H9 (cell line): ENCODE results near the gene N4BP2L1. TPM values are rescaled to one million over a fixed set of nuclear protein-coding genes. Genes with fewer than 3 reads are reported as not detected.

ENCODE experiments used
- DNase-seq: peaks from one replicate; pipeline ENCODE4 v3.0.0-alpha.2; 2017
- H2AFZ ChIP-seq: one replicate; pipeline ENCODE4 v1.6.1; 2013; ENCODE audit warnings: mild to moderate bottlenecking, low read length, control low read depth, moderate library complexity
- H2AK5ac ChIP-seq: 2 replicates; pipeline ENCODE4 v1.6.1; 2013; ENCODE audit warnings: low read length, control low read depth, mixed read lengths; ENCODE audit not compliant: insufficient read length
- H2BK120ac ChIP-seq: one replicate; pipeline ENCODE4 v1.6.1; 2013; ENCODE audit warnings: low read depth, mild to moderate bottlenecking, low read length, control low read depth, inconsistent platforms; ENCODE audit not compliant: poor library complexity, severe bottlenecking
- H2BK12ac ChIP-seq: 2 replicates; pipeline ENCODE4 v1.6.1; 2013; ENCODE audit warnings: low read length, control low read depth, mixed read lengths, low read depth; ENCODE audit not compliant: insufficient read length
- H2BK15ac ChIP-seq: 2 replicates; pipeline ENCODE4 v1.6.1; 2013; ENCODE audit warnings: low read depth, low read length, control low read depth
- H2BK20ac ChIP-seq: one replicate; pipeline ENCODE4 v1.6.1; 2013; ENCODE audit warnings: low read depth, mild to moderate bottlenecking, low read length, control low read depth, inconsistent platforms; ENCODE audit not compliant: poor library complexity, severe bottlenecking
- H2BK5ac ChIP-seq: 2 replicates; pipeline ENCODE4 v1.6.1; 2013; ENCODE audit warnings: low read length, control low read depth, mixed read lengths; ENCODE audit not compliant: insufficient read length
- H3K14ac ChIP-seq: 2 replicates; pipeline ENCODE4 v1.6.1; 2013; ENCODE audit warnings: low read length, control low read depth; ENCODE audit not compliant: insufficient read depth
- H3K18ac ChIP-seq: 2 replicates; pipeline ENCODE4 v1.6.1; 2013; ENCODE audit warnings: low read depth, mild to moderate bottlenecking, mixed read lengths, low read length, control low read depth; ENCODE audit not compliant: insufficient read length
- H3K23ac ChIP-seq: 2 replicates; pipeline ENCODE4 v1.6.1; 2013; ENCODE audit warnings: low read length, control low read depth, mixed read lengths, low read depth; ENCODE audit not compliant: insufficient read length
- H3K23me2 ChIP-seq: 2 replicates; pipeline ENCODE4 v1.6.1; 2013; ENCODE audit warnings: low read depth, mild to moderate bottlenecking, mixed read lengths, low read length, control low read depth; ENCODE audit not compliant: insufficient read length, poor library complexity, severe bottlenecking
- H3K27ac ChIP-seq: 2 replicates; pipeline ENCODE4 v1.5.1; 2013; ENCODE audit warnings: low read length, control low read depth, mixed read lengths, low read depth; ENCODE audit not compliant: insufficient read length
- H3K27me3 ChIP-seq: 2 replicates; pipeline ENCODE4 v1.6.1; 2013; ENCODE audit warnings: low read length, control low read depth, inconsistent platforms; ENCODE audit not compliant: insufficient read depth
- H3K4ac ChIP-seq: 2 replicates; pipeline ENCODE4 v1.6.1; 2013; ENCODE audit warnings: low read depth, mild to moderate bottlenecking, control low read depth, inconsistent platforms, low read length, moderate library complexity
- H3K4me1 ChIP-seq: 2 replicates; pipeline ENCODE4 v1.6.1; 2013; ENCODE audit warnings: low read length, control low read depth, inconsistent platforms; ENCODE audit not compliant: insufficient read depth
- H3K4me2 ChIP-seq: 2 replicates; pipeline ENCODE4 v1.6.1; 2013; ENCODE audit warnings: low read length, control low read depth, mixed read lengths; ENCODE audit not compliant: insufficient read length, insufficient read depth
- H3K56ac ChIP-seq: 2 replicates; pipeline ENCODE4 v1.6.1; 2013; ENCODE audit warnings: low read depth, mild to moderate bottlenecking, mixed read lengths, low read length, control low read depth; ENCODE audit not compliant: insufficient read length
- H3K79me1 ChIP-seq: 2 replicates; pipeline ENCODE4 v1.6.1; 2013; ENCODE audit warnings: low read depth, mild to moderate bottlenecking, moderate library complexity, low read length, control low read depth, inconsistent platforms; ENCODE audit not compliant: insufficient read depth, poor library complexity, severe bottlenecking
- H3K79me2 ChIP-seq: 2 replicates; pipeline ENCODE4 v1.6.1; 2013; ENCODE audit warnings: low read length, control low read depth, inconsistent platforms; ENCODE audit not compliant: insufficient read depth
- H3K9ac ChIP-seq: 2 replicates; pipeline ENCODE4 v1.6.1; 2013; ENCODE audit warnings: low read length, control low read depth, mixed read lengths; ENCODE audit not compliant: insufficient read length; ENCODE audit errors: extremely low read depth
- H3K9me3 ChIP-seq: one replicate; pipeline ENCODE4 v1.6.1; 2013; ENCODE audit warnings: low read depth, low read length, inconsistent platforms; ENCODE audit not compliant: control insufficient read depth
- H3T11ph ChIP-seq: one replicate; pipeline ENCODE4 v1.6.1; 2013; ENCODE audit warnings: mild to moderate bottlenecking, low read length, control low read depth, inconsistent platforms
- H4K20me1 ChIP-seq: one replicate; pipeline ENCODE4 v1.6.1; 2013; ENCODE audit not compliant: control insufficient read depth, insufficient read length, insufficient read depth
- H4K5ac ChIP-seq: 2 replicates; pipeline ENCODE4 v1.6.1; 2013; ENCODE audit warnings: low read depth, mild to moderate bottlenecking, mixed read lengths, low read length, control low read depth; ENCODE audit not compliant: insufficient read length
- H4K8ac ChIP-seq: replicated peaks from 2 replicates; pipeline ENCODE4 v1.6.1; 2013; ENCODE audit warnings: low read length, control low read depth, mixed read lengths, low read depth; ENCODE audit not compliant: insufficient read length
- H4K91ac ChIP-seq: 2 replicates; pipeline ENCODE4 v1.6.1; 2013; ENCODE audit warnings: low read depth, mild to moderate bottlenecking, moderate library complexity, mixed read lengths, low read length, control low read depth; ENCODE audit not compliant: insufficient read length
- H3K27ac Mint-ChIP-seq, 3 experiments: 2 replicates in 2 of 3; 3 replicates in 1 of 3; pipeline ENCODE4 v1.8.0; 2020 to 2021; ENCODE audit warnings: mixed read lengths in 3 of 3, mild to moderate bottlenecking in 1 of 3, moderate library complexity in 1 of 3
- H3K27me3 Mint-ChIP-seq: 2 replicates; pipeline ENCODE4 v1.8.0; 2021; ENCODE audit warnings: low read depth, mild to moderate bottlenecking, moderate library complexity, mixed read lengths
- H3K36me3 Mint-ChIP-seq, 3 experiments: 2 replicates in 2 of 3; 3 replicates in 1 of 3; pipeline ENCODE4 v1.8.0; 2020 to 2021; ENCODE audit warnings: low read depth in 3 of 3, mixed read lengths in 3 of 3; ENCODE audit not compliant: insufficient read depth in 1 of 3
- H3K4me1 Mint-ChIP-seq, 2 experiments: 2 replicates each; pipeline ENCODE4 v1.8.0; 2020; ENCODE audit warnings: mixed read lengths in 2 of 2
- H3K4me3 Mint-ChIP-seq, 2 experiments: 2 replicates in 1 of 2; 3 replicates in 1 of 2; pipeline ENCODE4 v1.8.0; 2020 to 2021; ENCODE audit warnings: mild to moderate bottlenecking in 2 of 2, mixed read lengths in 2 of 2, moderate library complexity in 1 of 2
- H3K9me3 Mint-ChIP-seq, 2 experiments: 2 replicates in 1 of 2; 3 replicates in 1 of 2; pipeline ENCODE4 v1.8.0; 2020; ENCODE audit warnings: mild to moderate bottlenecking in 2 of 2, mixed read lengths in 2 of 2, moderate library complexity in 1 of 2
- CTCF ChIP-seq: fragments of 200-600 bp; sonication (generic); conservative IDR thresholded peaks from 3 replicates; pipeline ENCODE4 v1.8.0; 2021; ENCODE audit warnings: antibody characterized with exemption, mild to moderate bottlenecking
- WGBS: extraction: QIAGEN DNeasy Blood & Tissue Kit; methylation state at CpG from one replicate; pipeline ENCODE4 v1.1.7; 2013; ENCODE audit warnings: missing lambda C conversion rate, low lambda C conversion rate, mixed read lengths; ENCODE audit not compliant: insufficient read length; ENCODE audit errors: extremely low coverage; 5-methylcytosine and 5-hydroxymethylcytosine counted together
- total RNA-seq: library from RNA; stranded (reverse); gene quantifications from 2 replicates; pipeline ENCODE4 v1.2.1, GENCODE V29; 2021

N4BP2L1 gene
- total RNA-seq, 1 experiment from 2014 or later, result 1.5 TPM

- Histone ChIP-seq H4K5ac (no peak overlapping the region), H3K14ac (no peak overlapping the region), H3K4ac (no peak overlapping the region)
These were observed 37.9 kb downstream of the N4BP2L1 start for GRCh38 chr13:32390048-32390447.

More at GRCh38 chr13:32390048-32390447, 37.9 kb downstream of the N4BP2L1 start:
- H3K27me3 Mint-ChIP-seq, result no peaks in the 10 kb centered on the region
- no peaks in the 10 kb centered on the region for H3K9me3 ChIP-seq
- H3K23ac ChIP-seq, result no peak overlapping the region
- H3T11ph ChIP-seq, result no peak overlapping the region
- DNase-seq, result no peak
- no peak overlapping the region for H3K9ac ChIP-seq
- H3K4me1 Mint-ChIP-seq, result peaks cover 11 to 15% of the 10 kb centered on the region in 2 experiments
- H2BK120ac ChIP-seq, result no peak overlapping the region
- H3K4me3 Mint-ChIP-seq, result no peak overlapping the region
- WGBS, result no CpG with 5 or more reads among the region's 4 CpGs
- H4K8ac ChIP-seq, result no peak overlapping the region
- no peaks in the 10 kb centered on the region for H3K23me2 ChIP-seq
- no peak overlapping the region for H2BK20ac ChIP-seq
- H2BK12ac ChIP-seq, result no peak overlapping the region
- H4K20me1 ChIP-seq, result no peaks in the 10 kb centered on the region
- H2BK15ac ChIP-seq, result no peak overlapping the region
- H3K79me2 ChIP-seq, result no peaks in the 10 kb centered on the region
- no peak overlapping the region for H3K56ac ChIP-seq
- no peak overlapping the region for H3K27ac ChIP-seq
- TF ChIP-seq CTCF, result no peak
- H2AK5ac ChIP-seq, result no peak overlapping the region
- H3K18ac ChIP-seq, result no peak overlapping the region
- H3K27me3 ChIP-seq, result no peaks in the 10 kb centered on the region
- H3K79me1 ChIP-seq, result no peaks in the 10 kb centered on the region
- peaks cover 3 to 10% (median 6%) of the 10 kb centered on the region in 3 experiments; a peak in 6 of 7 replicates for H3K36me3 Mint-ChIP-seq
- H4K91ac ChIP-seq, result no peak overlapping the region
- peak overlapping the region in 2 of 3 experiments; percentile 18 to 74; a peak in 3 of 7 replicates for H3K27ac Mint-ChIP-seq
- H2BK5ac ChIP-seq, result no peak overlapping the region
- peaks cover 2% of the 10 kb centered on the region; the same call in 1 of the 2 replicates for H3K4me1 ChIP-seq
- H3K4me2 ChIP-seq, result no peak overlapping the region
- no peaks in the 10 kb centered on the region for H3K9me3 Mint-ChIP-seq
- no peak overlapping the region for H2AFZ ChIP-seq
